Measurements from ENCODE around the gene SIDT1.

Gene SIDT1

DNA sequence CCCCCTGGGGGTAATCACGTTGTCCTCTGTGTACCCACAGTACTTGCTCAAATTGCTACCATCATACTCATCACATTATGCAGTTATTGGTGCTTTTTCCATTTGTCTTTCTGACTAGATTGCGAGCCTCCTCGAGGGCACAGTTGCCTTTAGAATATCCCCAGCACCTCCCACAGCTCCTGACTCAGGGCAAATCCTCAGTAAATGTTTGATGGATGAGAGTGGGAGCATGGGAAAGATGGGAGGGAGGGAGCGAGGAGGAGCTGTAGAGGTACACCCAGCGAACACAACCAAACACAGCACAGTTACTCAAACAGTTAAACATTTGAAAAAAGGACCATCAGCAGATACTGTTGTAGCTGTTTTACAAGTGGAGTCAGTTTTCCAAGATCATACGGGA is 27.9 kb downstream of the SIDT1 start:
- no peak for TF ChIP-seq CTCF (IDR thresholded peaks at IDR 0.05; ENCODE audit: low read depth, low read length)
- no peak overlapping the region for H3K4me3 ChIP-seq (ENCODE audit: low read depth, low read length)
- no peak for DNase-seq (ENCODE audit: low read depth, low spot score)
- in situ Hi-C loops (cut with HindIII; ENCODE audit: low sequenced_read_pairs): no loop called here

- in situ Hi-C loops (cut with HindIII; ENCODE audit: low sequenced_read_pairs): no loop called here
- no peak for TF ChIP-seq CTCF (IDR thresholded peaks at IDR 0.05; ENCODE audit: low read depth, low read length)
- no peak overlapping the region for H3K4me3 ChIP-seq (ENCODE audit: low read depth, low read length)
- no peak for DNase-seq (ENCODE audit: low read depth, low spot score)
Observed at GRCh38 chr3:113560831-113561623, 28.7 kb downstream of the SIDT1 start.

- in situ Hi-C loops (cut with HindIII; ENCODE audit: low sequenced_read_pairs): no loop called here
- TF ChIP-seq CTCF (IDR thresholded peaks at IDR 0.05; ENCODE audit: low read depth, low read length): no peak
- H3K4me3 ChIP-seq (ENCODE audit: low read depth, low read length): no peak overlapping the region
- DNase-seq (ENCODE audit: low read depth, low spot score): no peak
Observed at GRCh38 chr3:113565555-113565954, 33.2 kb downstream of the SIDT1 start.

DNA sequence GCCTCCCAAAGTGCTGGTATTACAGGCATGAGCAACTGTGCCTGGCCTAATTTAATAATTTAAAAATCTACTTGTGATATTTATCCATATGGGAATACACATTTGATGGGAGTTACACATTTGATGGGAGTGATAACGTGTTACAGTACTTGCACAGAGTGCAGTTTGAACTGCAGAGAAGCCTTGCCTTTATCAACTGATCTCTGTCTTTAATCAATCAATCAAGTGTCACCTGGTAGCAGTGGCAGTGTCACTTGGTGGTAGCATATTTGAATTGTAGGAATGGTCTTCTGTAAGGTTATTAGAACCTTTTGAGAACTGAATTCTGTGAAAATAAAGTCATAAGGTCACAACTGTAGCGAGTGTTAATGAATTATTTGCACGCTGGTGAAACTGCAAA is 37.8 kb downstream of the SIDT1 start:
- no peak for DNase-seq (ENCODE audit: low read depth, low spot score)
- TF ChIP-seq CTCF (IDR thresholded peaks at IDR 0.05; ENCODE audit: low read depth, low read length): no peak
- in situ Hi-C loops (cut with HindIII; ENCODE audit: low sequenced_read_pairs): no loop called here
- no peak overlapping the region for H3K4me3 ChIP-seq (ENCODE audit: low read depth, low read length)

GRCh38 chr3:113571360-113571759 is 39.0 kb downstream of the SIDT1 start:
- no peak for DNase-seq (ENCODE audit: low read depth, low spot score)
- in situ Hi-C loops (cut with HindIII; ENCODE audit: low sequenced_read_pairs): no loop called here
- TF ChIP-seq CTCF (IDR thresholded peaks at IDR 0.05; ENCODE audit: low read depth, low read length): no peak
- no peak overlapping the region for H3K4me3 ChIP-seq (ENCODE audit: low read depth, low read length)

GRCh38 chr3:113573728-113574127 is 41.4 kb downstream of the SIDT1 start:
- in situ Hi-C loops (cut with HindIII; ENCODE audit: low sequenced_read_pairs): no loop called here
- H3K4me3 ChIP-seq (ENCODE audit: low read depth, low read length): no peak overlapping the region
- DNase-seq (ENCODE audit: low read depth, low spot score): no peak
- no peak for TF ChIP-seq CTCF (IDR thresholded peaks at IDR 0.05; ENCODE audit: low read depth, low read length)

All from astrocyte of the spinal cord (primary cell).